Keratinocyte (primary cell): Measurements from ENCODE around the gene RNF183. TPM values are rescaled to one million over a fixed set of nuclear protein-coding genes. Genes with fewer than 3 reads are reported as not detected.
A peak's percentile ranks its signal among the peaks of the same experiment; 100 is the strongest.

ENCODE experiments used
- DNase-seq: peaks from one replicate; pipeline ENCODE4 v3.0.0-alpha.2; 2011; ENCODE audit warnings: low read depth, missing footprints, low spot score
- FAIRE-seq: peaks from 2 replicates; lab custom pipeline; 2011; peaks lifted over from hg19 to GRCh38; lab: Jason Lieb, UNC
- H2AFZ ChIP-seq: 2 replicates; pipeline ENCODE4 v1.6.0; 2012; ENCODE audit warnings: low read length, control low read depth, inconsistent platforms; ENCODE audit not compliant: control insufficient read depth
- H3K27ac ChIP-seq: 2 replicates; pipeline ENCODE4 v1.5.1; 2011; ENCODE audit warnings: low read length; ENCODE audit not compliant: control insufficient read depth, insufficient read depth
- H3K27me3 ChIP-seq: 3 replicates; pipeline ENCODE4 v1.6.0; 2011; ENCODE audit warnings: low read length; ENCODE audit not compliant: control insufficient read depth, insufficient read depth; ENCODE audit errors: extremely low read depth
- H3K36me3 ChIP-seq, 2 experiments: 2 replicates in 1 of 2; 3 replicates in 1 of 2; pipeline ENCODE4 v1.5.1; 2011; ENCODE audit warnings: low read length in 2 of 2, mild to moderate bottlenecking in 1 of 2; ENCODE audit not compliant: control insufficient read depth in 2 of 2, insufficient read depth in 2 of 2; ENCODE audit errors: extremely low read depth in 1 of 2
- H3K4me1 ChIP-seq: 3 replicates; pipeline ENCODE4 v1.5.1; 2011; ENCODE audit warnings: low read length; ENCODE audit not compliant: control insufficient read depth, insufficient read depth; ENCODE audit errors: extremely low read depth
- H3K4me2 ChIP-seq: 3 replicates; pipeline ENCODE4 v1.6.0; 2011; ENCODE audit warnings: low read depth, low read length; ENCODE audit not compliant: control insufficient read depth, insufficient read depth; ENCODE audit errors: extremely low read depth
- H3K4me3 ChIP-seq, 3 experiments: fragments of 200-600 bp in 1 of 3; sonication (generic) in 1 of 3; 2 replicates in 2 of 3; 3 replicates in 1 of 3; pipeline ENCODE4 v1.5.1; 2011 to 2016; ENCODE audit warnings: low read length in 3 of 3, mild to moderate bottlenecking in 3 of 3, control low read depth in 2 of 3, inconsistent platforms in 1 of 3, low read depth in 1 of 3, mixed read lengths in 1 of 3, mixed run types in 1 of 3, moderate library complexity in 1 of 3; ENCODE audit not compliant: control insufficient read depth in 2 of 3, insufficient read depth in 2 of 3; ENCODE audit errors: extremely low read depth in 1 of 3
- H3K79me2 ChIP-seq: 2 replicates; pipeline ENCODE4 v1.6.0; 2012; ENCODE audit warnings: low read length; ENCODE audit not compliant: control insufficient read depth, insufficient read depth
- H3K9ac ChIP-seq: 3 replicates; pipeline ENCODE4 v1.6.0; 2011; ENCODE audit warnings: low read length; ENCODE audit not compliant: control insufficient read depth, insufficient read depth; ENCODE audit errors: extremely low read depth
- H3K9me1 ChIP-seq: 3 replicates; pipeline ENCODE4 v1.6.0; 2011; ENCODE audit warnings: low read length; ENCODE audit not compliant: control insufficient read depth, insufficient read depth; ENCODE audit errors: extremely low read depth
- H3K9me3 ChIP-seq: 2 replicates; pipeline ENCODE4 v1.5.1; 2012; ENCODE audit warnings: low read depth, low read length; ENCODE audit not compliant: control insufficient read depth
- H4K20me1 ChIP-seq: 3 replicates; pipeline ENCODE4 v1.6.0; 2011; ENCODE audit warnings: low read length; ENCODE audit not compliant: control insufficient read depth, insufficient read depth; ENCODE audit errors: extremely low read depth
- EZH2 ChIP-seq: IDR thresholded peaks from one replicate; pipeline ENCODE4 v1.6.1; 2012; ENCODE audit warnings: inconsistent platforms, mild to moderate bottlenecking, low read length, moderate library complexity
- dilution Hi-C: fragments of 300-500 bp; cut with MboI; formaldehyde crosslinking; loops from one replicate; pipeline ENCODE4 v1.7.0; 2020; ENCODE audit warnings: low sequenced_read_pairs; ENCODE audit not compliant: extremely low pct_ligation_motif_present
- polyA plus RNA-seq, 5 experiments: library from polyadenylated mRNA; depleted of rRNA in 3 of 5; stranded (reverse) in 3 of 5; stranded (forward) in 1 of 5; unstranded in 1 of 5; fragments of >200 nt; gene quantifications; 1 replicate in 1 of 5; 2 replicates in 3 of 5; 3 replicates in 1 of 5; pipeline versions ENCODE4 v1.2.1 to v1.2.3, GENCODE V29; 2011 to 2012; ENCODE audit warnings: missing spikeins in 2 of 5, low read depth in 1 of 5, low replicate concordance in 1 of 5
- TF ChIP-seq, protein P1 (sequence below), 3 experiments: IDR thresholded peaks in 1 of 3; conservative IDR thresholded peaks in 1 of 3; optimal IDR thresholded peaks in 1 of 3; 2 replicates in 2 of 3; 3 replicates in 1 of 3; pipeline versions ENCODE3 to v1.5.1; 2011; ENCODE audit warnings: low read length in 3 of 3, mild to moderate bottlenecking in 3 of 3, moderate library complexity in 2 of 3, control low read depth in 1 of 3, inconsistent platforms in 1 of 3; ENCODE audit not compliant: insufficient read depth in 2 of 3; ENCODE audit errors: extremely low read depth in 1 of 3

The RNF183 gene
- polyA plus RNA-seq, 1 donor (not counting 4 experiments of a cell fraction or from before 2014, with no cell fraction given): not detected

DNA sequence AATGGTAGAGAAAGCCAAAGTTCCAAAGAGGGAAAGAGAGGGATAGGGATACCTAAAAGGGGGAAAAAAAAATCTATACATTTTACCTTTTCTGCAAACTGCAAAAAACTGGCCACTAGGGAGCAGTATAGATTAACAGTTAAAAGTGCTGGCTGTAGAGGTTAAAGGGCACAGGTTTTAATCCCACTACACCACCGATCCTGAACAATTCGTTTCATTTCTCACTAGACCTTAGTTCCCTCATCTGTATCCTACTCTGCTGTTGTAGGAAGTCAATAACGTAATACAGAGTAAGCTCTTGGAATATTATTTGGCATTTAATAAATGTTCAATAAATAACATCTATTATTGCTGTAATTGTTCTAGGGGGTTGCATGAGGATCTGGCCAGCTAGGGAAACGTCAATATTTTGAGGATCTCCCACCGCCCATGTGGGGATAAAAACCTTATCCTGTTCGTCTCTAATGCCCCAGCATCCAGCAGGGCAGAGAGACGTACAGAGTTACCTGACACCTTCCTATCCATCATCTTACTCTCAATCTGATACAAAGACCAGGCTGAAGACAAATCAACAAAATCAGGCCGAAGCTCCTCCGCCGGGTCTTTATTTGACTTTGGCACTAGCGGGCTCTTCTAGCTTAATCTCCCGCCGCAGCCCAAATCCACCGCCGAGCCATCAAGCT lies 28.6 kb downstream of the RNF183 start:
- Histone ChIP-seq H3K36me3 (peaks cover 17 to 35% of the 10 kb centered on the region in 2 experiments), H3K4me3 (peak overlapping the region; percentile 64 to 99 (median 99)), H3K9me1 (no peaks in the 10 kb centered on the region), H3K79me2 (peaks cover 29% of the 10 kb centered on the region), H2AFZ (peak overlapping the region; percentile 91), H3K4me1 (peaks cover 4% of the 10 kb centered on the region), H3K9ac (peak overlapping the region; percentile 97), H3K4me2 (peak overlapping the region; percentile 80), H3K27me3 (no peaks in the 10 kb centered on the region), H3K9me3 (no peaks in the 10 kb centered on the region), H4K20me1 (no peaks in the 10 kb centered on the region), H3K27ac (peak overlapping the region; percentile 97)
- DNase-seq: no peak
- dilution Hi-C loops: no loop called here
- TF ChIP-seq, protein P1, sequence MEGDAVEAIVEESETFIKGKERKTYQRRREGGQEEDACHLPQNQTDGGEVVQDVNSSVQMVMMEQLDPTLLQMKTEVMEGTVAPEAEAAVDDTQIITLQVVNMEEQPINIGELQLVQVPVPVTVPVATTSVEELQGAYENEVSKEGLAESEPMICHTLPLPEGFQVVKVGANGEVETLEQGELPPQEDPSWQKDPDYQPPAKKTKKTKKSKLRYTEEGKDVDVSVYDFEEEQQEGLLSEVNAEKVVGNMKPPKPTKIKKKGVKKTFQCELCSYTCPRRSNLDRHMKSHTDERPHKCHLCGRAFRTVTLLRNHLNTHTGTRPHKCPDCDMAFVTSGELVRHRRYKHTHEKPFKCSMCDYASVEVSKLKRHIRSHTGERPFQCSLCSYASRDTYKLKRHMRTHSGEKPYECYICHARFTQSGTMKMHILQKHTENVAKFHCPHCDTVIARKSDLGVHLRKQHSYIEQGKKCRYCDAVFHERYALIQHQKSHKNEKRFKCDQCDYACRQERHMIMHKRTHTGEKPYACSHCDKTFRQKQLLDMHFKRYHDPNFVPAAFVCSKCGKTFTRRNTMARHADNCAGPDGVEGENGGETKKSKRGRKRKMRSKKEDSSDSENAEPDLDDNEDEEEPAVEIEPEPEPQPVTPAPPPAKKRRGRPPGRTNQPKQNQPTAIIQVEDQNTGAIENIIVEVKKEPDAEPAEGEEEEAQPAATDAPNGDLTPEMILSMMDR (optimal IDR thresholded peaks at IDR 0.05 in 1 of 3, IDR thresholded peaks at IDR 0.05 in 1 of 3, conservative IDR thresholded peaks at IDR 0.05 in 1 of 3; ENCODE audit: extremely low read depth in 1 of 3, insufficient read depth in 2 of 3, low read length in 3 of 3): peak; percentile 14 to 59 (median 49)
- TF ChIP-seq EZH2: no peak
- FAIRE-seq: no peak

DNA sequence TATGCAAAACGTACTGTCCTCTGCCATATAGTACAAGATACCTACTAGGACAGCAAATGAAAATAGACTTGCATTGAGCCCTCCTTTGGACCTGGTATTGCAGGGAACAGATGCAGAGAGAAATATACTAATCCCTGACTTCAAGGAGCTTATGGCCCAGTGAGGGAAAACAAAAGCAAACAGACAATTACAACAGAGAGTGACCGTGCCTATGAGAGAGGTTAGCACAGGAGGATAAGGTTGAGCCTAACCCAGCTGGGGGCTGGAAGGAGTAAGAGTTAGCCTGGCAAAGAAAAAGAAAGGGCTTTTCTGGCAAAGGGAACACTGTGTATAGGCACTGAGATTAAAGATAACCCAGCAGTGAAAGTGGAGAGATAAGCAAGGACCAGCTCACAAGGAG lies 33.3 kb downstream of the RNF183 start:
- H3K27me3 ChIP-seq: no peaks in the 10 kb centered on the region
- no peak for DNase-seq
- no peak overlapping the region for H3K4me2 ChIP-seq
- no peak overlapping the region for H3K9ac ChIP-seq
- TF ChIP-seq EZH2: no peak
- TF ChIP-seq, protein P1 (optimal IDR thresholded peaks at IDR 0.05 in 1 of 3, IDR thresholded peaks at IDR 0.05 in 1 of 3, conservative IDR thresholded peaks at IDR 0.05 in 1 of 3; ENCODE audit: extremely low read depth in 1 of 3, insufficient read depth in 2 of 3, low read length in 3 of 3): no peak
- dilution Hi-C loops: no loop called here
- H3K4me3 ChIP-seq: no peak overlapping the region
- peaks cover 2% of the 10 kb centered on the region for H3K79me2 ChIP-seq
- no peak for FAIRE-seq
- no peaks in the 10 kb centered on the region for H3K9me3 ChIP-seq
- H3K27ac ChIP-seq: no peak overlapping the region
- no peaks in the 10 kb centered on the region for H3K9me1 ChIP-seq
- peaks cover 15 to 28% of the 10 kb centered on the region in 2 experiments for H3K36me3 ChIP-seq
- no peaks in the 10 kb centered on the region for H3K4me1 ChIP-seq
- no peaks in the 10 kb centered on the region for H4K20me1 ChIP-seq
- H2AFZ ChIP-seq: no peak overlapping the region
